GM23338 (cell line): ENCODE measurements around the gene NADK.
"Not testable (repeated sequence)": the region's sequence is repeated elsewhere in the genome, so short reads cannot be mapped to it uniquely, and the experiment has no call there.

Experiments used
- CREB1 ChIP-seq: fragments of 250-450 bp; sonication (Bioruptor Pico); IDR thresholded peaks from 2 replicates; pipeline ENCODE4 v1.5.0; 2020; ENCODE audit warnings: low read depth, mild to moderate bottlenecking, moderate library complexity
- EZH2 ChIP-seq: fragments of 200-600 bp; sonication (generic); IDR thresholded peaks from one replicate; pipeline ENCODE4 v1.8.0; 2017; ENCODE audit warnings: antibody characterized with exemption, mild to moderate bottlenecking, low read depth; ENCODE audit not compliant: unreplicated experiment
- EZH2phosphoT487 ChIP-seq: fragments of 200-600 bp; sonication (generic); IDR thresholded peaks from one replicate; pipeline ENCODE4 v1.8.1; 2018; ENCODE audit warnings: antibody characterized with exemption; ENCODE audit not compliant: unreplicated experiment
- POLR2AphosphoS5 ChIP-seq: IDR thresholded peaks from 2 replicates; pipeline ENCODE4 v1.6.1; 2016; ENCODE audit warnings: antibody characterized with exemption, low read depth
- ZNF331 ChIP-seq: fragments of 250-450 bp; sonication (Bioruptor Pico); IDR thresholded peaks from 2 replicates; pipeline ENCODE4 v1.5.0; 2020; ENCODE audit warnings: low read depth, mild to moderate bottlenecking, moderate library complexity
- TF ChIP-seq, protein P1 (sequence below), 2 experiments: fragments of 200-600 bp in 1 of 2; sonication (generic) in 1 of 2; conservative IDR thresholded peaks; 2 replicates each; pipeline versions ENCODE4 v1.5.1 to v1.6.1; 2016 to 2017; ENCODE audit warnings: antibody characterized with exemption in 2 of 2, low read depth in 2 of 2, mild to moderate bottlenecking in 2 of 2, moderate library complexity in 1 of 2
- TF ChIP-seq, protein P2 (sequence below): IDR thresholded peaks from one replicate; pipeline ENCODE4 v1.6.1; 2018; ENCODE audit warnings: antibody characterized with exemption; ENCODE audit not compliant: unreplicated experiment

DNA sequence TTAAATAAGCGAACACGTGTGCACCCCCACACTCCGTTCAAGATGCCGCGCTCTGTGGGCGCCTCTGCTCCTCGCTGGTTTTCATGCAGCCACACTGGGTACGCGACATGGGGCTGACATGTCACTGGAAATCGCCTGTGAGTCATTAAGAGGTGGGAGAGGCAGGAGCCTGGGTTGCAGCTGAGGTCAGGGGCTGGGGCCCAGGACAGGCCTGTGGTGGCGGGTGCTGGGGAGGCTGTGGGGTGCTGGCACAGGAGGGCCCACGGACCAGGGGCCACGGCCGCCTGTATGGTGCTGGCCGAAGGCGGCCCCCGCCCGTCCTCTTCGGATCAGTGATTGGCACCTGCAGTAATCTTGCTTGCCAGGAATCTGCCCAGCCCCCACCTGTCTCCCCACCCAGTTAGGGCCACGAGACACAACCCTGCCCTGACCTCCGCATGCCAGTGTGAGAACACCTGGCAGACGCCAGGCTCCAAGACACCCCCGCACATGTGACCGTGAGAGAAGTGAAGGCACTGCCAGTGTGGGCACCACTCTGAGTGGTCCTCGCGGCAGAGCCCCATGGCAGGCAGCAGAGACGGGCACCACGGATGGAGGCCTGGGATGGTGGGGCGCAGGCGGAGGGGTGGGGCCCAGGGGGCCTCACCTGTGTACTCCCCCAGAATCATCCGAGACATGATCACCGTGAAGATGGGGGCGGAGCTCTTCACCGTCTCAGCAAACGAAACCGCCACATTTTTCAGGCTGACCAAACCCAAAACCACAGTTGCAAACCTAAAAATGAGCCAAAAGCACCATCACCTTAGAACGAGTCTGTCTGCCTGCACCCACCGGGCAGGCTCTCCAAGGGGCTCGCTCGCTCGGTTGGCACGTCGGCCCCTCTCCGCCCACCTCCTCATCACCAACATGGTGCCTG is 40.3 kb downstream of the NADK start:
- TF ChIP-seq, protein P1, sequence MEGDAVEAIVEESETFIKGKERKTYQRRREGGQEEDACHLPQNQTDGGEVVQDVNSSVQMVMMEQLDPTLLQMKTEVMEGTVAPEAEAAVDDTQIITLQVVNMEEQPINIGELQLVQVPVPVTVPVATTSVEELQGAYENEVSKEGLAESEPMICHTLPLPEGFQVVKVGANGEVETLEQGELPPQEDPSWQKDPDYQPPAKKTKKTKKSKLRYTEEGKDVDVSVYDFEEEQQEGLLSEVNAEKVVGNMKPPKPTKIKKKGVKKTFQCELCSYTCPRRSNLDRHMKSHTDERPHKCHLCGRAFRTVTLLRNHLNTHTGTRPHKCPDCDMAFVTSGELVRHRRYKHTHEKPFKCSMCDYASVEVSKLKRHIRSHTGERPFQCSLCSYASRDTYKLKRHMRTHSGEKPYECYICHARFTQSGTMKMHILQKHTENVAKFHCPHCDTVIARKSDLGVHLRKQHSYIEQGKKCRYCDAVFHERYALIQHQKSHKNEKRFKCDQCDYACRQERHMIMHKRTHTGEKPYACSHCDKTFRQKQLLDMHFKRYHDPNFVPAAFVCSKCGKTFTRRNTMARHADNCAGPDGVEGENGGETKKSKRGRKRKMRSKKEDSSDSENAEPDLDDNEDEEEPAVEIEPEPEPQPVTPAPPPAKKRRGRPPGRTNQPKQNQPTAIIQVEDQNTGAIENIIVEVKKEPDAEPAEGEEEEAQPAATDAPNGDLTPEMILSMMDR (conservative IDR thresholded peaks at IDR 0.05; ENCODE audit: low read depth in 2 of 2): not testable (repeated sequence)
- not testable (repeated sequence) for TF ChIP-seq EZH2; ZNF331 (CRISPR knock-in tag); EZH2phosphoT487; CREB1 (CRISPR knock-in tag); POLR2AphosphoS5
- TF ChIP-seq, protein P2, sequence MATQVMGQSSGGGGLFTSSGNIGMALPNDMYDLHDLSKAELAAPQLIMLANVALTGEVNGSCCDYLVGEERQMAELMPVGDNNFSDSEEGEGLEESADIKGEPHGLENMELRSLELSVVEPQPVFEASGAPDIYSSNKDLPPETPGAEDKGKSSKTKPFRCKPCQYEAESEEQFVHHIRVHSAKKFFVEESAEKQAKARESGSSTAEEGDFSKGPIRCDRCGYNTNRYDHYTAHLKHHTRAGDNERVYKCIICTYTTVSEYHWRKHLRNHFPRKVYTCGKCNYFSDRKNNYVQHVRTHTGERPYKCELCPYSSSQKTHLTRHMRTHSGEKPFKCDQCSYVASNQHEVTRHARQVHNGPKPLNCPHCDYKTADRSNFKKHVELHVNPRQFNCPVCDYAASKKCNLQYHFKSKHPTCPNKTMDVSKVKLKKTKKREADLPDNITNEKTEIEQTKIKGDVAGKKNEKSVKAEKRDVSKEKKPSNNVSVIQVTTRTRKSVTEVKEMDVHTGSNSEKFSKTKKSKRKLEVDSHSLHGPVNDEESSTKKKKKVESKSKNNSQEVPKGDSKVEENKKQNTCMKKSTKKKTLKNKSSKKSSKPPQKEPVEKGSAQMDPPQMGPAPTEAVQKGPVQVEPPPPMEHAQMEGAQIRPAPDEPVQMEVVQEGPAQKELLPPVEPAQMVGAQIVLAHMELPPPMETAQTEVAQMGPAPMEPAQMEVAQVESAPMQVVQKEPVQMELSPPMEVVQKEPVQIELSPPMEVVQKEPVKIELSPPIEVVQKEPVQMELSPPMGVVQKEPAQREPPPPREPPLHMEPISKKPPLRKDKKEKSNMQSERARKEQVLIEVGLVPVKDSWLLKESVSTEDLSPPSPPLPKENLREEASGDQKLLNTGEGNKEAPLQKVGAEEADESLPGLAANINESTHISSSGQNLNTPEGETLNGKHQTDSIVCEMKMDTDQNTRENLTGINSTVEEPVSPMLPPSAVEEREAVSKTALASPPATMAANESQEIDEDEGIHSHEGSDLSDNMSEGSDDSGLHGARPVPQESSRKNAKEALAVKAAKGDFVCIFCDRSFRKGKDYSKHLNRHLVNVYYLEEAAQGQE: not testable (repeated sequence)
